Colonic mucosa (tissue), 4 donors: ENCODE results near the gene RUNX2. TPM values are rescaled to one million over a fixed set of nuclear protein-coding genes. Genes with fewer than 3 reads are reported as not detected.

Experiments
- DNase-seq: peaks from one replicate; pipeline ENCODE4 v3.0.0-alpha.2; 2020
- H3K27ac ChIP-seq: fragments of 200-600 bp; one replicate; pipeline ENCODE4 v1.8.0; 2021
- H3K27me3 ChIP-seq: fragments of 200-600 bp; one replicate; pipeline ENCODE4 v1.8.0; 2021
- H3K36me3 ChIP-seq: fragments of 200-600 bp; one replicate; pipeline ENCODE4 v1.8.0; 2021
- H3K4me1 ChIP-seq: fragments of 200-600 bp; one replicate; pipeline ENCODE4 v1.8.0; 2021; ENCODE audit warnings: mild to moderate bottlenecking
- H3K4me3 ChIP-seq: fragments of 200-600 bp; one replicate; pipeline ENCODE4 v1.8.0; 2021
- H3K9ac ChIP-seq, 2 donors: one replicate each; pipeline ENCODE4 v1.7.0; 2013; ENCODE audit warnings: control low read depth in 2 of 2, low read depth in 2 of 2, low read length in 2 of 2
- H3K9me3 ChIP-seq: fragments of 200-600 bp; one replicate; pipeline ENCODE4 v1.8.0; 2021
- CTCF ChIP-seq: fragments of 200-600 bp; IDR thresholded peaks from one replicate; pipeline ENCODE4 v1.8.0; 2022; ENCODE audit warnings: antibody characterized with exemption, mild to moderate bottlenecking
- intact Hi-C: fragments of 100-400 bp; cut with DNase I; formaldehyde crosslinking; loops from one replicate; pipeline ENCODE4 v1.14.1; 2022
- total RNA-seq, 2 donors: library from RNA; stranded (reverse); fragmentation: NEBNext Ultra II Directional in 1 of 2; extraction: Animal tissue kit (Norgen Biotek cat#: 25700) in 1 of 2; gene quantifications; one replicate each; pipeline ENCODE4 v1.2.1, GENCODE V29; 2021
- donor health status: healthy.
- donor health status: DM: no; HTN: no; CAD: no.
- donor health status: DM: no; HTN: no; CAD: no.

Gene RUNX2
- total RNA-seq, 2 donors from 2014 or later: 1.7 to 2.6 TPM

- Histone ChIP-seq H3K4me1 (no peaks in the 10 kb centered on the region), H3K9me3 (no peaks in the 10 kb centered on the region), H3K36me3 (no peaks in the 10 kb centered on the region), H3K27me3 (no peaks in the 10 kb centered on the region), H3K27ac (no peak overlapping the region), H3K9ac (no peak overlapping the region), H3K4me3 (no peak overlapping the region)
- no peak for DNase-seq
- TF ChIP-seq CTCF: no peak
- intact Hi-C loops: no loop called here
These were observed 22.6 kb upstream of the RUNX2 start for GRCh38 chr6:45305546-45305945.

GRCh38 chr6:45310118-45310788, 17.9 kb upstream of the RUNX2 start:
- Histone ChIP-seq H3K9ac (no peak overlapping the region), H3K4me3 (no peak overlapping the region), H3K27me3 (no peaks in the 10 kb centered on the region), H3K27ac (no peak overlapping the region), H3K9me3 (no peaks in the 10 kb centered on the region), H3K36me3 (no peaks in the 10 kb centered on the region), H3K4me1 (no peaks in the 10 kb centered on the region)
- intact Hi-C loops: no loop called here
- TF ChIP-seq CTCF: no peak
- no peak for DNase-seq

- Histone ChIP-seq H3K27me3 (no peaks in the 10 kb centered on the region), H3K9me3 (no peaks in the 10 kb centered on the region), H3K36me3 (no peaks in the 10 kb centered on the region), H3K4me1 (no peaks in the 10 kb centered on the region), H3K9ac (no peak overlapping the region), H3K4me3 (no peak overlapping the region), H3K27ac (no peak overlapping the region)
- no peak for TF ChIP-seq CTCF
- no peak for DNase-seq
- intact Hi-C loops: no loop called here
These were observed 14.0 kb upstream of the RUNX2 start for GRCh38 chr6:45314146-45314545.

GRCh38 chr6:45320349-45320748, 7.8 kb upstream of the RUNX2 start:
- intact Hi-C loops: no loop called here
- H3K4me1 ChIP-seq: no peaks in the 10 kb centered on the region
- no peak for DNase-seq
- no peak overlapping the region for H3K4me3 ChIP-seq
- H3K9me3 ChIP-seq: no peaks in the 10 kb centered on the region
- H3K9ac ChIP-seq: no peak overlapping the region
- H3K27me3 ChIP-seq: no peaks in the 10 kb centered on the region
- H3K27ac ChIP-seq: no peak overlapping the region
- no peaks in the 10 kb centered on the region for H3K36me3 ChIP-seq
- no peak for TF ChIP-seq CTCF

GRCh38 chr6:45323656-45324224, 4.4 kb upstream of the RUNX2 start:
- no peaks in the 10 kb centered on the region for H3K9me3 ChIP-seq
- H3K36me3 ChIP-seq: no peaks in the 10 kb centered on the region
- H3K4me3 ChIP-seq: no peak overlapping the region
- H3K4me1 ChIP-seq: no peaks in the 10 kb centered on the region
- no peak for TF ChIP-seq CTCF
- H3K27ac ChIP-seq: no peak overlapping the region
- H3K27me3 ChIP-seq: no peaks in the 10 kb centered on the region
- no peak overlapping the region for H3K9ac ChIP-seq
- intact Hi-C loops: no loop called here
- no peak for DNase-seq
